ENCODE results near the gene SH3D21.

SH3D21 gene

DNA sequence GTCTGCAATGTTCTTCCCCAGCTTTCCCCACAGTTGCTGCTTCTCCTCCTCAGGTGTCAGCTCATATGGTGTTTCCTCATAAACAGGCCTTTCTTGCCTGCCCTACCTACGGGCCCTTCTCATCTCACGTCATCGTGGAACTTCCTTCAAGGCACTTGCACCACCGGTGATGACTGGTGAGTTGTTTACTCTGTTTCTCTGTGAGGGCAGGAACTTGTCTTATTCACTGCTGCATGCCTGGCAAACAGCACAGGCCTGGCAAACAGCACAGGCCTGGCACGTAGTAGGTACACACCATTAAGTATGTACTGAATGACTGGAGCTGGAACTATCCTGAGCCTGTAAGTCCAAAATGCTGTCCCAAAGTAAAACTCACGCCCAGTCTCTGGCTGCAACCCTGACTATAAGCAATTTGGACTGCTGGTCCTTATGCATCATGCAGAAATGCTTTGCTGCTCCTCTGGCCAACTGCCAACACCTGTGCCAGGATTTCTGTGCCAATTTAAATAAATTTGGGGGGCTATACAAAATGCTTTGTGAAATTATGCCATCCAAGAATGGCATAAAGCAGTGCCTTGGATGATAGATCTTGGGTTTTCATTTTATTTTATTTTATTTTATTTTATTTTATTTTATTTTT lies 53.9 kb downstream of the SH3D21 start:
- no peak for DNase-seq

DNA sequence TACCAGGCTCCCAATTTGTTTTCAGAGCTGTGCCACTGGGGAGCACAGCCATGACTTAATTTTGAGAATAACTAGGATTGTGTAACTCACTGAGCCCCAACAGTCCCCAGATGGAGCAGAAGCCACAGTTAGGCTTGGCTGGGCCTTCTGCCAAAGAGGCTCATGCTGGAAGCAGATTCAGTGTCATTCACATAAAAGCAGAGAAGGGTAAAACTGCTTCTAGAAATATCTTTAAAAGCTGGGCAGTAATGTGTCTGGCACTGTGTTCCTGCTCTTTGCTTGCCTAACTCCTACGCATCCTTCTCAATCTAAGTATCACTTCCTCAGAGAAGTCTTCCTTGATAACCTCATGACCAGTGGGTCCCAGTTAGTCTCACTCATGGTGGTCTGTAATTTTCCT lies 59.2 kb downstream of the SH3D21 start:
- DNase-seq = peak; percentile 59

GRCh38 chr1:36366091-36366661 lies 60.0 kb downstream of the SH3D21 start:
- DNase-seq = peak; percentile 62

DNA sequence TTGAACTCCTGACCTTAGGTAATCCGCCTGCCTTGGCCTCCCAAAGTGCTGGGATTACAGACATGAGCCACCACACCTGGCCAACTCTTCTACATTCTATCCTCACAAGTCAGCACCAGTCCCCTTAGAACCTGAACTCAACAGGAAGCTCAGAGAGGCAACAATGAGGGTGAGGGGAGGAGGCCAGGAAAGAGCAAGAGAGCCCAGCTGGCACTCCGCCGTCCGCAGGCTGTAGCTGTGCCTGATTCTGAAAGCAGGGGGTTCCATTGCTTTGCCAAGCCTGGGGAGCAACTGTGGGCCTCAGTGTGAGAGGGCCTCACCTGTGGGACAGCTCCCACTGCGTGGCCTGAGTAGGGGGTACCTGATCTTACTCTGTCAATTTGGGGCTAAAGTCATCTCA lies 60.9 kb downstream of the SH3D21 start:
- DNase-seq = no peak

DNA sequence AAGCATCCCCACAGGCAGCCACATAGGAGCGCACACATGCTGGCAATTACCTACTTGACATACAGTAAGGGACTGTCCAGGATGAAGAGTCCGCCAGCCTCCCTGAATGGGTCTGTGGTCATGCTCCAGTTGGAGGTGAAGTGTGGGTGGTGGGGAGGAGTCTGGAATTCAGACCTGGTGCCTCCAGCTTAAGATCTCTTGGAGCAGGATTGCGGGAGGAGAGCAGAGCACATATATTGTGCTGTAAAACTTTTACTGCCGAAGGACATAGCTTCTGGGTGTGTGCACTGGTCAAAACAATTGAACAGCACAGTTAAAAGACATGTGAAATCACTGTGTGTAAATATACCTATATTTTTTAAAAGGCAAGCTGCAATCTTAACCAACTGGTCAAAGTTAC lies 61.6 kb downstream of the SH3D21 start:
- no peak for DNase-seq

DNA sequence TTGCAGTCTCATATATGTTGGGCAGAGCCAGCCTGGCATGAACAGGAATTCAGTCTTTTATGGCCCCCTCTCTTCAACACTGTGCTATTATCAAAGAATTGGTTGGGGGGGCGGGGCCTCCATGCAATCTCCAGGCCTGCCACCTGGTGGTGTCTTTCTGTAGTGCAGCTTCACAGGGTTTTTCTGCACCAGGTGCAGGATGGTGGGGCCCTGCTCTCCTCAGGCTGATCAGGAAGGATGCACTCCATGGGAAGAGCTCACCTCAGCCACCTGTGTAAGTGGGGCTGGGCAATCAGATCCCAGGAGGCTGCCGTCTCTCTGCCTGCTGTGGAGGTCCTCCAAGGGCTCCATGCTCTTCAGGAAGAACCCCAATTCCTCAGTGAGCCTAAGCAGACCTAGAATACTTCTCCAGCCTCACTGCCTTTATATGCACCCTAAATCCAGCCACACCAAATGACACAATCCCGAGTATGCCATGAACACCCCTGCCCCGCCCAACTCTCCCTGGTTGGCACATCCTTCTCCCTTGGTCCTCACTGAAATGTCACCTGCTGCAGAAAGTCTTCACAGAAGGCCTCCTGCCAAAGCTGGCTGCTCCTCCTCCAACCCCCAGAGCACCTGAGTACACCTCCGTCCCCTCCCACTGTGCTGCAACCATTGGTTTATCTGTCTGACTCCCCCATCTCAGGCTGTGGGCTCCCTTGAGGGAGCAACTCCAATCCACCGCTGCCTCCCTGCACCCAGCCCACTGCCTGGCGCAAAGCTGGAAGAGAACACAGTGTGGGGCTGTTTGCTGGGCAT lies 63.1 kb downstream of the SH3D21 start:
- peak; percentile 66 for DNase-seq

Data from midbrain (tissue), 1 donor.